K562 (cell line): Measurements from ENCODE around the gene SLC25A1. TPM values are rescaled to one million over a fixed set of nuclear protein-coding genes. Genes with fewer than 3 reads are reported as not detected.

Source experiments
- ATAC-seq: fragments of 200-7000 bp; cut with Tn5 transposase; 3 replicates; pipeline ENCODE4 v1.9.1; 2020; ENCODE audit warnings: moderate library complexity
- BruUV-seq: library from RNA; stranded (reverse); fragments of 400-500 nt; replicated peaks from 2 replicates; lab custom pipeline; 2021; lab: Mats Ljungman, UMichigan
- CTCF ChIA-PET: fragments of 300-600 bp; formaldehyde crosslinking; extraction: SDS; loops from one replicate; lab custom pipeline; 2021; ENCODE audit warnings: low intra/inter-chr PET ratio; lab: Yijun Ruan, JAX
- POLR2A ChIA-PET: fragments of 300-600, 350-650 bp; sonication (Branson Sonifier 250); formaldehyde crosslinking; extraction: SDS; loops from one replicate; lab custom pipeline; 2021; ENCODE audit warnings: antibody characterized with exemption, inconsistent platforms; lab: Yijun Ruan, JAX
- DNase-seq, 4 experiments: peaks; one replicate each; pipeline versions ENCODE4 v3.0.0 to v3.0.0-alpha.2; 2011 to 2018; ENCODE audit warnings: low spot score in 3 of 4, mixed read lengths in 3 of 4; ENCODE audit errors: extremely low read depth in 1 of 4
- FAIRE-seq: peaks from 2 replicates; lab custom pipeline; 2011; peaks lifted over from hg19 to GRCh38; lab: Jason Lieb, UNC
- H2AFZ ChIP-seq: 2 replicates; pipeline ENCODE4 v1.6.0; 2011; ENCODE audit warnings: low read depth, low read length, control low read depth, inconsistent platforms
- H3K27ac ChIP-seq: fragments of 200-600 bp; 3 replicates; pipeline ENCODE4 v1.8.0; 2011; ENCODE audit warnings: low read depth, mild to moderate bottlenecking, control low read depth, inconsistent platforms, low read length, moderate library complexity, mixed read lengths; ENCODE audit errors: extremely low read depth
- H3K27me3 ChIP-seq, 2 experiments: fragments of 300-600 bp in 1 of 2; 2 replicates in 1 of 2; 3 replicates in 1 of 2; pipeline versions ENCODE4 v1.6.0 to v1.8.0; 2011; ENCODE audit warnings: inconsistent platforms in 2 of 2, low read length in 2 of 2, mild to moderate bottlenecking in 1 of 2, mixed read lengths in 1 of 2, moderate library complexity in 1 of 2; ENCODE audit not compliant: control insufficient read depth in 2 of 2, insufficient read depth in 2 of 2
- H3K36me3 ChIP-seq: fragments of 300-600 bp; 3 replicates; pipeline ENCODE4 v1.8.0; 2011; ENCODE audit warnings: mild to moderate bottlenecking, low read length, inconsistent platforms; ENCODE audit not compliant: control insufficient read depth, insufficient read depth
- H3K4me1 ChIP-seq, 2 experiments: fragments of 200-600 bp in 1 of 2; replicated peaks in 1 of 2; 2 replicates in 1 of 2; 3 replicates in 1 of 2; pipeline versions ENCODE4 v1.5.1 to v1.8.0; 2011; ENCODE audit warnings: inconsistent platforms in 2 of 2, low read length in 2 of 2, mild to moderate bottlenecking in 1 of 2, mixed read lengths in 1 of 2, moderate library complexity in 1 of 2; ENCODE audit not compliant: control insufficient read depth in 2 of 2, insufficient read depth in 2 of 2
- H3K4me2 ChIP-seq: 2 replicates; pipeline ENCODE4 v1.6.1; 2011; ENCODE audit warnings: low read length, control low read depth, inconsistent platforms, mixed read lengths; ENCODE audit not compliant: insufficient read depth
- H3K4me3 ChIP-seq: fragments of 200-600 bp; sonication (generic), shearing (Covaris generic); 2 replicates; pipeline ENCODE4 v1.5.1; 2016; ENCODE audit warnings: control low read depth, inconsistent platforms
- H3K79me2 ChIP-seq: fragments of 200-600 bp; 3 replicates; pipeline ENCODE4 v1.8.0; 2011; ENCODE audit warnings: low read length, inconsistent platforms; ENCODE audit not compliant: control insufficient read depth, insufficient read depth
- H3K9ac ChIP-seq, 2 experiments: 2 replicates each; pipeline versions ENCODE4 v1.6.0 to v1.6.1; 2011; ENCODE audit warnings: low read depth in 2 of 2, low read length in 2 of 2, control low read depth in 1 of 2, inconsistent platforms in 1 of 2, mild to moderate bottlenecking in 1 of 2, mixed read lengths in 1 of 2; ENCODE audit not compliant: insufficient read depth in 1 of 2
- H3K9me1 ChIP-seq: one replicate; pipeline ENCODE4 v1.6.0; 2011; ENCODE audit warnings: inconsistent platforms, mild to moderate bottlenecking, low read length, moderate library complexity; ENCODE audit not compliant: control insufficient read depth, insufficient read depth
- H3K9me3 ChIP-seq: replicated peaks from 2 replicates; pipeline ENCODE4 v1.5.1; 2011; ENCODE audit warnings: low read depth, low read length, inconsistent platforms; ENCODE audit not compliant: control insufficient read depth, insufficient read depth
- H4K20me1 ChIP-seq: replicated peaks from 2 replicates; pipeline ENCODE4 v1.6.1; 2011; ENCODE audit warnings: low read length, inconsistent platforms, mixed read lengths; ENCODE audit not compliant: control insufficient read depth, insufficient read depth
- ATF2 ChIP-seq: sonication (generic); formaldehyde crosslinking; IDR thresholded peaks from 2 replicates; pipeline ENCODE4 v1.8.1; 2022; ENCODE audit warnings: missing genetic modification reagents
- EGR1 ChIP-seq: fragments of 450-650 bp; conservative IDR thresholded peaks from 2 replicates; pipeline ENCODE4 v1.6.1; 2017; ENCODE audit warnings: mild to moderate bottlenecking
- HDAC1 ChIP-seq, 2 experiments: fragments of 450-650 bp; IDR thresholded peaks; 2 replicates each; pipeline ENCODE4 v1.6.1; 2016 to 2017; ENCODE audit warnings: inconsistent platforms in 1 of 2, mild to moderate bottlenecking in 1 of 2, moderate library complexity in 1 of 2
- NEUROD1 ChIP-seq: fragments of 150-350 bp; IDR thresholded peaks from 2 replicates; pipeline ENCODE4 v1.6.1; 2014; ENCODE audit warnings: borderline replicate concordance, low read length, low read depth; ENCODE audit not compliant: partially characterized antibody
- NUFIP1 ChIP-seq: fragments of 450-650 bp; IDR thresholded peaks from 2 replicates; pipeline ENCODE4 v1.6.1; 2018; ENCODE audit not compliant: partially characterized antibody
- PHF21A ChIP-seq: fragments of 450-650 bp; IDR thresholded peaks from 2 replicates; pipeline ENCODE4 v1.6.1; 2017; ENCODE audit warnings: low read depth, borderline replicate concordance
- POLR2AphosphoS2 ChIP-seq: IDR thresholded peaks from 2 replicates; pipeline ENCODE4 v1.6.1; 2012; ENCODE audit warnings: low read length, improper control_type of control experiment
- ZBTB49 ChIP-seq: sonication (generic); formaldehyde crosslinking; IDR thresholded peaks from 2 replicates; pipeline ENCODE4 v1.8.0; 2022; ENCODE audit warnings: missing genetic modification reagents, mild to moderate bottlenecking, borderline replicate concordance
- ZNF280B ChIP-seq: fragments of 250-450 bp; sonication (Bioruptor Pico); IDR thresholded peaks from 2 replicates; pipeline ENCODE4 v1.5.1; 2021; ENCODE audit warnings: mild to moderate bottlenecking
- ZNF586 ChIP-seq: fragments of 450-650 bp; formaldehyde crosslinking; conservative IDR thresholded peaks from 2 replicates; pipeline ENCODE4 v1.4.0; 2020; ENCODE audit warnings: mild to moderate bottlenecking, moderate library complexity
- WGBS: fragments of 100-300 bp; shearing (Covaris generic); methylation state at CpG from one replicate; pipeline ENCODE4 v1.1.6; 2016; ENCODE audit warnings: low coverage, mixed read lengths; ENCODE audit not compliant: insufficient coverage; ENCODE audit errors: missing lambda C conversion rate; 5-methylcytosine and 5-hydroxymethylcytosine counted together
- in situ Hi-C: fragments of 300-500 bp; cut with MboI; formaldehyde crosslinking; loops from 4 replicates; pipeline ENCODE4 v1.15.0; 2018; ENCODE audit warnings: inconsistent platforms, mixed read lengths
- intact Hi-C: fragments of 100-400 bp; cut with micrococcal nuclease; formaldehyde crosslinking; loops from 2 replicates; pipeline ENCODE4 v1.14.2; 2022
- polyA plus RNA-seq, 8 experiments: library from polyadenylated mRNA; depleted of rRNA in 4 of 8; stranded (reverse) in 5 of 8; unstranded in 3 of 8; fragments of >200 nt; fragmentation: Nextera tagmentation in 2 of 8; fragmentation: Illumina TruSeq in 1 of 8; extraction: Ambion mirVana in 2 of 8; extraction: Trizol in 1 of 8; gene quantifications; 2 replicates each; pipeline versions ENCODE4 v1.2.1 to v1.2.3, GENCODE V29; 2011 to 2014; ENCODE audit warnings: inconsistent platforms in 1 of 8, missing spikeins in 1 of 8
- total RNA-seq, 7 experiments: library from RNA; depleted of rRNA in 6 of 7; stranded (reverse); fragments of >200 nt in 6 of 7; fragmentation: Illumina TruSeq in 2 of 7; extraction: Trizol in 2 of 7; gene quantifications; 2 replicates each; pipeline versions ENCODE4 v1.2.1 to v1.2.3, GENCODE V29; 2011 to 2021; ENCODE audit warnings: low replicate concordance in 1 of 7
- TF ChIP-seq, protein P1 (sequence below): IDR thresholded peaks from 3 replicates; pipeline ENCODE4 v1.6.1; 2011; ENCODE audit warnings: borderline replicate concordance, mild to moderate bottlenecking, moderate library complexity; ENCODE audit not compliant: insufficient read length; ENCODE audit errors: extremely low read depth
- TF ChIP-seq, protein P2 (sequence below): sonication (generic); formaldehyde crosslinking; IDR thresholded peaks from 2 replicates; pipeline ENCODE4 v1.8.0; 2022; ENCODE audit warnings: missing genetic modification reagents, mild to moderate bottlenecking, borderline replicate concordance

Gene SLC25A1
- total and polyA plus RNA-seq, 9 of the 15 experiments (the other 6 are each of a cell fraction or from before 2014, with no cell fraction given): 11.0 to 408 (median 110) TPM

DNA sequence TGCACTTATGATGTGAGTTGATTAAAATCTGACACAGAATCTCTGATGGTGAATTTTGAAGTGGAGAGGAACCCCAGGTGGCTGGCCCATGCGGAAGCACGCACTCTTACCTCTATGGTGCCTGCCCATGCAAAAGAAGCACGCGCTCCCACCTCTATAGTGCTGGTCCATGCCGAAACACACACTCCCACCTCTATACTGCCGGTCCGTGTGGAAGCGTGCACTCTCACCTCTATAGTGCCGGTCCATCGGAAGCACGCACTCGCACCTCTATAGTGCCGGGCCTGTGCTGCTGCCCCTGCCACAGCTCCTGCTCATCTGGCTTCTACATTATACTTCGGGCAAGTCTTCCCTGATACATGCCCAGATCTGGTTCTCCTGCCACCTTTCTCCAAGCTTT is 36.8 kb upstream of the SLC25A1 start:
- Histone ChIP-seq H3K4me2 (no peak overlapping the region), H3K79me2 (no peaks in the 10 kb centered on the region), H3K27me3 (peaks cover 18 to 29% of the 10 kb centered on the region in 2 experiments), H3K27ac (no peak overlapping the region), H3K36me3 (no peaks in the 10 kb centered on the region), H4K20me1 (no peaks in the 10 kb centered on the region), H3K4me3 (no peak overlapping the region), H3K9me3 (no peaks in the 10 kb centered on the region), H3K4me1 (peaks cover 9 to 13% of the 10 kb centered on the region in 2 experiments), H3K9me1 (peaks cover 5% of the 10 kb centered on the region), H2AFZ (no peak overlapping the region), H3K9ac (no peak overlapping the region)
- intact Hi-C loops (loop anchor here (5.0 kb wide), 1 partner anchor 152 kb away; no protein-coding TSS in a partner anchor), in situ Hi-C loops (no loop called here)
- BruUV-seq: no TSS peak
- no peak for FAIRE-seq
- ChIA-PET CTCF (interaction anchor here (0.7 kb wide), 1 partner anchor 36 kb away, joined by 3 read pairs; no protein-coding TSS in a partner anchor), POLR2A (interaction anchor here (1.5 to 8.7 kb wide), 3 partner anchors 8 to 25 kb away, joined by 5 to 123 read pairs (median 6); no protein-coding TSS in a partner anchor)
- ATAC-seq: no peak
- 45% methylated on average over 14 of the region's 14 CpGs for WGBS
- no peak for DNase-seq
- TF ChIP-seq, protein P1, sequence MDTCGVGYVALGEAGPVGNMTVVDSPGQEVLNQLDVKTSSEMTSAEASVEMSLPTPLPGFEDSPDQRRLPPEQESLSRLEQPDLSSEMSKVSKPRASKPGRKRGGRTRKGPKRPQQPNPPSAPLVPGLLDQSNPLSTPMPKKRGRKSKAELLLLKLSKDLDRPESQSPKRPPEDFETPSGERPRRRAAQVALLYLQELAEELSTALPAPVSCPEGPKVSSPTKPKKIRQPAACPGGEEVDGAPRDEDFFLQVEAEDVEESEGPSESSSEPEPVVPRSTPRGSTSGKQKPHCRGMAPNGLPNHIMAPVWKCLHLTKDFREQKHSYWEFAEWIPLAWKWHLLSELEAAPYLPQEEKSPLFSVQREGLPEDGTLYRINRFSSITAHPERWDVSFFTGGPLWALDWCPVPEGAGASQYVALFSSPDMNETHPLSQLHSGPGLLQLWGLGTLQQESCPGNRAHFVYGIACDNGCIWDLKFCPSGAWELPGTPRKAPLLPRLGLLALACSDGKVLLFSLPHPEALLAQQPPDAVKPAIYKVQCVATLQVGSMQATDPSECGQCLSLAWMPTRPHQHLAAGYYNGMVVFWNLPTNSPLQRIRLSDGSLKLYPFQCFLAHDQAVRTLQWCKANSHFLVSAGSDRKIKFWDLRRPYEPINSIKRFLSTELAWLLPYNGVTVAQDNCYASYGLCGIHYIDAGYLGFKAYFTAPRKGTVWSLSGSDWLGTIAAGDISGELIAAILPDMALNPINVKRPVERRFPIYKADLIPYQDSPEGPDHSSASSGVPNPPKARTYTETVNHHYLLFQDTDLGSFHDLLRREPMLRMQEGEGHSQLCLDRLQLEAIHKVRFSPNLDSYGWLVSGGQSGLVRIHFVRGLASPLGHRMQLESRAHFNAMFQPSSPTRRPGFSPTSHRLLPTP: no peak
- TF ChIP-seq PHF21A: no peak
- no peak for TF ChIP-seq NUFIP1
- TF ChIP-seq POLR2AphosphoS2: no peak
- TF ChIP-seq ATF2 (CRISPR knock-in tag): peak; percentile 48; the same call in 1 of the 2 replicates
- TF ChIP-seq HDAC1 (IDR thresholded peaks at IDR 0.05): no peak
- TF ChIP-seq EGR1: no peak
- TF ChIP-seq ZNF280B: peak; percentile 41; the same call in 1 of the 2 replicates
- no peak for TF ChIP-seq ZBTB49
- TF ChIP-seq, protein P2, sequence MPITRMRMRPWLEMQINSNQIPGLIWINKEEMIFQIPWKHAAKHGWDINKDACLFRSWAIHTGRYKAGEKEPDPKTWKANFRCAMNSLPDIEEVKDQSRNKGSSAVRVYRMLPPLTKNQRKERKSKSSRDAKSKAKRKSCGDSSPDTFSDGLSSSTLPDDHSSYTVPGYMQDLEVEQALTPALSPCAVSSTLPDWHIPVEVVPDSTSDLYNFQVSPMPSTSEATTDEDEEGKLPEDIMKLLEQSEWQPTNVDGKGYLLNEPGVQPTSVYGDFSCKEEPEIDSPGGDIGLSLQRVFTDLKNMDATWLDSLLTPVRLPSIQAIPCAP (CRISPR knock-in tag): no peak
- TF ChIP-seq ZNF586 (CRISPR knock-in tag): no peak
- no peak for TF ChIP-seq NEUROD1
